Activated T-helper 1 cell treated with anti-CD3 and anti-CD28 coated beads, Interleukin-12 subunit alpha, Interleukin-12 subunit beta, Interleukin-2, Interleukin-4 antibody, amounts not matched to agents 30 ng/mL and 10 ng/mL and 1 ng/mL, durations not matched to agents 14 hours and 24 hours and 36 hours (primary cell): Measurements from ENCODE around the gene PPP1R14C. TPM values are rescaled to one million over a fixed set of nuclear protein-coding genes. Genes with fewer than 3 reads are reported as not detected.
"Not testable (repeated sequence)": the region's sequence is repeated elsewhere in the genome, so short reads cannot be mapped to it uniquely, and the experiment has no call there.

Source experiments
- DNase-seq: peaks from one replicate; pipeline ENCODE4 v3.0.0; 2021; ENCODE audit warnings: low spot score
- H3K27ac Mint-ChIP-seq: one replicate; pipeline ENCODE4 v1.8.0; 2021; ENCODE audit warnings: mild to moderate bottlenecking, mixed read lengths
- H3K27me3 Mint-ChIP-seq: one replicate; pipeline ENCODE4 v1.8.0; 2022; ENCODE audit warnings: mild to moderate bottlenecking, moderate library complexity, mixed read lengths; ENCODE audit not compliant: insufficient read depth
- H3K36me3 Mint-ChIP-seq: one replicate; pipeline ENCODE4 v1.8.0; 2021; ENCODE audit warnings: low read depth, mixed read lengths
- H3K4me1 Mint-ChIP-seq: one replicate; pipeline ENCODE4 v1.8.0; 2021; ENCODE audit warnings: low read depth, mixed read lengths
- H3K4me3 Mint-ChIP-seq: one replicate; pipeline ENCODE4 v1.8.0; 2021; ENCODE audit warnings: mild to moderate bottlenecking, moderate library complexity, mixed read lengths
- H3K9me3 Mint-ChIP-seq: one replicate; pipeline ENCODE4 v1.8.0; 2021; ENCODE audit warnings: mixed read lengths
- intact Hi-C: fragments of 100-400 bp; cut with micrococcal nuclease; formaldehyde crosslinking; loops from one replicate; pipeline ENCODE4 v1.15.1; 2024
- total RNA-seq: library from RNA; stranded (reverse); gene quantifications from 2 replicates; pipeline ENCODE4 v1.2.3, GENCODE V29; 2022

The PPP1R14C gene
- total RNA-seq, 1 donor from 2014 or later: not detected

GRCh38 chr6:150123645-150124044, 19.2 kb upstream of the PPP1R14C start:
- Mint-ChIP-seq H3K27me3 (peaks cover 27% of the 10 kb centered on the region), H3K4me3 (no peak overlapping the region), H3K27ac (no peak overlapping the region), H3K4me1 (peaks cover 21% of the 10 kb centered on the region), H3K9me3 (no peaks in the 10 kb centered on the region), H3K36me3 (no peaks in the 10 kb centered on the region)
- intact Hi-C loops: no loop called here
- DNase-seq: no peak

- H3K27ac Mint-ChIP-seq: no peak overlapping the region
- DNase-seq: no peak
- H3K4me1 Mint-ChIP-seq: peaks cover 16% of the 10 kb centered on the region
- H3K9me3 Mint-ChIP-seq: no peaks in the 10 kb centered on the region
- H3K36me3 Mint-ChIP-seq: no peaks in the 10 kb centered on the region
- H3K27me3 Mint-ChIP-seq: peaks cover 25% of the 10 kb centered on the region
- intact Hi-C loops: no loop called here
- H3K4me3 Mint-ChIP-seq: no peak overlapping the region
Observed at GRCh38 chr6:150124235-150124634, 18.6 kb upstream of the PPP1R14C start.

DNA sequence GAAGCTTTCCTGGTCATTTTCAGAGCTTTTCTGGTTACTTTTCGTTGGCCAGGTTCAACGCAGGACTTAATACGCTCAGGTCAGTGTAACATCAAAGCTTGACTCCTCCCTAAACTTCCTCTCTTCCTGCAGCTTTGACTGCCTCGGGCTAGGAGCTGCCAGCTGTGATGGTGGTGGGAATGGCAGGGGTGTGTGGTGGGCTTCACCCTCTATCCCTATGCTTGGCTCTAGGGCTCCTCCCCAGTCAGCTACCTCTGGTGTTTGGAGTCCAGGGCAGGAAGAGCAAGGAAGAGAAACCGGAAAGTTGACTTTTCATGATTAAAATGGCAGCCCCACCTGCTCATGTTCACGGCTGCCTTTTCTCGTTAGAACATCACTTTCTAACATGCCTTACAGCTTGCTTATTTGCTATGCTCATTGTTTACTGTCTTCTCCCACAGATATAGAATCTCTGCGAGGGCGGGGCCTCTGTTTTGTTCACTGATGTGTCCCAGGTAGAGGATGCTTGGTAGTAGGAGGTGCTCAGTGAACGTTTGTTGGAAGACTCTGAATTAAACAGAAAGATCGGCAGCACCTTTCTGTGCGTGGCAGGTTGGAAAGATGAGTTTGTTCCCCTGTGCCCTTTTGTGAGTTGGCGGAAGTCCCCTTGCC, 16.1 kb upstream of the PPP1R14C start:
- Mint-ChIP-seq H3K36me3 (no peaks in the 10 kb centered on the region), H3K27ac (no peak overlapping the region), H3K27me3 (peaks cover 15% of the 10 kb centered on the region), H3K9me3 (no peaks in the 10 kb centered on the region), H3K4me1 (peaks cover 8% of the 10 kb centered on the region), H3K4me3 (no peak overlapping the region)
- no peak for DNase-seq
- intact Hi-C loops: no loop called here

GRCh38 chr6:150128425-150128824, 14.4 kb upstream of the PPP1R14C start:
- Mint-ChIP-seq H3K27ac (no peak overlapping the region), H3K4me1 (peaks cover 8% of the 10 kb centered on the region), H3K4me3 (no peak overlapping the region), H3K9me3 (no peaks in the 10 kb centered on the region), H3K36me3 (no peaks in the 10 kb centered on the region), H3K27me3 (peaks cover 11% of the 10 kb centered on the region)
- intact Hi-C loops: no loop called here
- no peak for DNase-seq

DNA sequence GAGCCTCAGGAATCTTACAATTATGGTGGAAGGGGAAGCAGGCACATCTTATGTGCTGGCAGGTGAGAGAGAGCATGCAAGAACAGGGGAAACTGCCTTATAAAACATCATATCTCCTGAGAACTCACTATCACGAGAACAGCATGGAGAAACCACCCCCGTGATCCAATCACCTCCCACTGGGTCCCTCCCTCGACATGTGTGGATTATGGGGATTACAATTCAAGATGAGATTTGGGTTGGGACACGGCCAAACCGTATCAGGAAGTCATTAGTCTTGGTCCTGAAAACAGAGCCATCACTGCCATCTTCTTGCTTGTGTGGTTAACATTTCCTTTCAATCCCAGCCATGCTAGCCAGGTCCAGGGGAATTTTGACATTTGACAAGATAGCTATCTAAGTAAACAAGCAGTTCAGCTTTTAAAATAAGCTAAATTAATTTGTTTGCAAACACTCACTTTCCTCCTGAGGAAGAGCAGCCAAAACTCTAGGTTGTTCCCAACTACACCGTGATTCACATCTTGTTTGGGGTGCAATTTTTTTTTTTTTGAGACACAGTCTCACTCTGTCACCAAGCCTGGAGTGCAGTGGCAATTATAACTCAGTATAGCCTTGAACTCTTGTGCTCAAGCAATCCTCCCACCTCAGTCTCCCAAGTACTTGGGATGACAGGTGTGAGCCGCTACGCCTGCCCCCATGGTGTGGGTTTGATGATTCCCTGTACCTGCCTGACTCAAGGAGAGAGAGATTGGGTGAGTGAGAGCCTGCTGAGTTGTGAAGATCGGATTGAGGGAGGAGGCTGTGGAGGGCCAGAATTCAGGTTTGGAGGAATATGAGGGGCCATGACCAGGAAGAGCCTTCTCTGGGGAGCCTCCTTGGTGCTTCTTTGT, 13.0 kb upstream of the PPP1R14C start:
- Mint-ChIP-seq H3K27ac (no peak overlapping the region), H3K9me3 (no peaks in the 10 kb centered on the region), H3K4me3 (no peak overlapping the region), H3K4me1 (no peaks in the 10 kb centered on the region), H3K36me3 (no peaks in the 10 kb centered on the region), H3K27me3 (peaks cover 3% of the 10 kb centered on the region)
- DNase-seq: no peak
- intact Hi-C loops: no loop called here

- Mint-ChIP-seq H3K9me3 (no peaks in the 10 kb centered on the region), H3K27me3 (peaks cover 6% of the 10 kb centered on the region), H3K27ac (no peak overlapping the region), H3K36me3 (no peaks in the 10 kb centered on the region), H3K4me1 (no peaks in the 10 kb centered on the region), H3K4me3 (no peak overlapping the region)
- no peak for DNase-seq
- intact Hi-C loops: no loop called here
Observed at GRCh38 chr6:150133686-150134085, 9.2 kb upstream of the PPP1R14C start.

GRCh38 chr6:150134280-150134920, 8.4 kb upstream of the PPP1R14C start:
- no peak overlapping the region for H3K4me3 Mint-ChIP-seq
- H3K27me3 Mint-ChIP-seq: peaks cover 8% of the 10 kb centered on the region
- H3K9me3 Mint-ChIP-seq: no peaks in the 10 kb centered on the region
- no peaks in the 10 kb centered on the region for H3K4me1 Mint-ChIP-seq
- DNase-seq: no peak
- no peak overlapping the region for H3K27ac Mint-ChIP-seq
- no peaks in the 10 kb centered on the region for H3K36me3 Mint-ChIP-seq
- intact Hi-C loops: no loop called here

GRCh38 chr6:150137711-150138110, 5.1 kb upstream of the PPP1R14C start:
- peaks cover 32% of the 10 kb centered on the region for H3K27me3 Mint-ChIP-seq
- H3K27ac Mint-ChIP-seq, intact Hi-C loops, H3K36me3 Mint-ChIP-seq, H3K9me3 Mint-ChIP-seq, DNase-seq, H3K4me1 Mint-ChIP-seq, H3K4me3 Mint-ChIP-seq: not testable (repeated sequence)

- Mint-ChIP-seq H3K27ac (no peak overlapping the region), H3K27me3 (peaks cover 32% of the 10 kb centered on the region), H3K9me3 (no peaks in the 10 kb centered on the region), H3K36me3 (no peaks in the 10 kb centered on the region), H3K4me3 (no peak overlapping the region), H3K4me1 (peaks cover 4% of the 10 kb centered on the region)
- no peak for DNase-seq
- intact Hi-C loops: no loop called here
Observed at GRCh38 chr6:150138638-150139037, 4.2 kb upstream of the PPP1R14C start.

- H3K9me3 Mint-ChIP-seq: no peaks in the 10 kb centered on the region
- H3K27ac Mint-ChIP-seq: no peak overlapping the region
- peaks cover 4% of the 10 kb centered on the region for H3K4me1 Mint-ChIP-seq
- intact Hi-C loops: no loop called here
- DNase-seq: no peak
- H3K27me3 Mint-ChIP-seq: peaks cover 40% of the 10 kb centered on the region
- H3K4me3 Mint-ChIP-seq: no peak overlapping the region
- H3K36me3 Mint-ChIP-seq: no peaks in the 10 kb centered on the region
Observed at GRCh38 chr6:150139533-150139932, 3.3 kb upstream of the PPP1R14C start.

DNA sequence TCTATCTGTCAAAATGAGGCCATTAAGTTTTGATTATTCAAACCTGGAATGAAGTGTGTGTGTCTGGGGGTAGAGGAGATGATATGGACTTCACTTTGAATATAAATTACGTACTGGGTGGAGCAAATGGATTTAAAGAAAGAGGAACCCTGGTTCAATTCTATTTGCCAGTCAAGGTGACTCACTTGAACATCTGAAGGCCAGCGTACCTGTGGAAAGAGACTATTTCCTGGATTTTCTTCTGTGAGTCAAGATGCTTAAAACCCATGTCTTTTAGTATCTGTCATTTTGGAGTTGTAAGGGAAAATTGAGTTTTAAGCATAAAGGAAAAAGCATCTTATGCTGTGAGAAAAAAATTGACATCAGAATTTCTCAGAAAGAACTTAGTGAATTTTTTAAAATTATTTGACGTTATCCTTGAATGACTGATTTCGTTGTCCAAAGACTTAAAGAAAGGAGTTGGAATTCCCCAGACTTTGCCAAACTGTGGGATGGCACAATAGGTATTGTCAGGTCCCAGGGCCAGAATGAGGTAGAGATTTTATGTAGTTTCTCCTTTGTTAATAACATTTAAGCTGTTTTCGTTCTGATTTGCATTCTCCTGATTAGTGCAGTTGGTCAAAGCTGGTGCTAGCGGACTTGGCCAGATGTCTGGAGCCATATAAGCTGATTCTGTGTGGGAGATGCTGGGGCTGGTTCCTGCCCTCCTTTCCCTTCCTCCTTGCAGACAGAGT, 2.4 kb upstream of the PPP1R14C start:
- no peak overlapping the region for H3K4me3 Mint-ChIP-seq
- DNase-seq: no peak
- no peaks in the 10 kb centered on the region for H3K9me3 Mint-ChIP-seq
- intact Hi-C loops: no loop called here
- peaks cover 4% of the 10 kb centered on the region for H3K4me1 Mint-ChIP-seq
- no peaks in the 10 kb centered on the region for H3K36me3 Mint-ChIP-seq
- H3K27me3 Mint-ChIP-seq: peaks cover 46% of the 10 kb centered on the region
- no peak overlapping the region for H3K27ac Mint-ChIP-seq

DNA sequence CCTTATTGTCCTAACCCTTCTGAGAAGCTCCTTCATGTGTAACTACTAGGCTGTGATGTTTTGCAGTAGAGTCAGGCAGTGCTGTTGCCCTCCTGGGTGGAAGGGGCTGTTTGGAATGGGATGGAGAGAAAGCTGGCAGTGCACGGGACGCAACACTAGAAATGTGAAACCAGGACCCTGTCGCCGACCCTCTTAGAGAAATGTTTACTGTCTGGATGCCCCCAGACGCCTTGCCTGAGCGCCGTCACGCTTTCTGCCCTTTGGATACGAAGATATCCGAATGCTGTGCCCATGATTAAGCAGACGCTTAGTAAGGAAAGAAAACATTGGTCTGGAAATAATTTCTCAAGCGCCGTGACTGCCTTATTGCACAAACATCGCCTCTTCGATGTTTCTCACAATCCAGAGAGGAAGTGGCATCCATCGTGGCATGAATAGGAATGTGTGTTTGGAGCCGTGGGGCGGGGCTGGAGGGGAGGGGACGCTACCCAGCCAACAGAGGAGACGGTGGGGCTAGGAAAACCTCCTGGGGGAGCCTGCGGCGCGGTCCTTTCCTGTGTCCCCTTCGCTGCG, 661 bp upstream of the PPP1R14C start:
- H3K4me3 Mint-ChIP-seq: peak overlapping the region; percentile 54
- H3K4me1 Mint-ChIP-seq: peaks cover 9% of the 10 kb centered on the region
- no peaks in the 10 kb centered on the region for H3K36me3 Mint-ChIP-seq
- no peak overlapping the region for H3K27ac Mint-ChIP-seq
- DNase-seq: no peak
- no peaks in the 10 kb centered on the region for H3K9me3 Mint-ChIP-seq
- intact Hi-C loops: no loop called here
- peaks cover 58% of the 10 kb centered on the region for H3K27me3 Mint-ChIP-seq
